C4-2B (cell line): ENCODE measurements around the gene PSKH1.
"Not testable (repeated sequence)": the region's sequence is repeated elsewhere in the genome, so short reads cannot be mapped to it uniquely, and the experiment has no call there.

ENCODE experiments used
- CTCF ChIP-seq: fragments of 450-650 bp; conservative IDR thresholded peaks from 2 replicates; pipeline ENCODE4 v1.5.1; 2017; ENCODE audit warnings: mild to moderate bottlenecking
- ZFX ChIP-seq: fragments of 450-650 bp; IDR thresholded peaks from 2 replicates; pipeline ENCODE4 v1.6.1; 2017

- not testable (repeated sequence) for TF ChIP-seq CTCF, ZFX
These were observed 22.4 kb downstream of the PSKH1 start for GRCh38 chr16:67915496-67915769.
